ENCODE results near the gene ADAMTSL1. TPM values are rescaled to one million over a fixed set of nuclear protein-coding genes. Genes with fewer than 3 reads are reported as not detected.

Gene ADAMTSL1
- total and polyA plus RNA-seq, 2 of the 8 experiments (the other 6 are each of a cell fraction or from before 2014, with no cell fraction given), result 0.84 to 1.1 TPM

DNA sequence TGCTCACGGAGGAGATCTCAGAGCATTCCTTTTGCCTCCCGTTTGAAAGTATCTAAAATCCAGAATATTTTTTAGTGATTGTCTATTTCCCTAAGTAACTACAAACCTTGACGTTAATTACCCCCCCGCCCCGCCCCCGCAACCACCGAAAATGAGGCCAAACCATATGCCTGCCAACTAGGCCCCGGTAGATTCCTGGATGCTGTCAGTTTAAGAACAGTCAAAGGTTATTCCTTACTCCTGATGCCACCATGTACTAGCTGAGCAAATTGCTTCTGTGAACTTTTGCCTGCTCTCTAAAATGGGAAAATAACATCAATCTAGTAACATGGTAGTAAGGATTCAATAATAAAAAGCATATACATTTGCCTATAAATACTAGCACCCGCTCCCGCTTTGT lies 314.3 kb downstream of the ADAMTSL1 start (continued):
- TF ChIP-seq TCF12 (IDR thresholded peaks at IDR 0.05; ENCODE audit: low read depth, low read length) (no peak), POLR2AphosphoS5 (IDR thresholded peaks at IDR 0.05; ENCODE audit: low read depth, low read length) (no peak), SIX5 (IDR thresholded peaks at IDR 0.05; ENCODE audit: low read depth, low read length) (no peak), BRCA1 (IDR thresholded peaks at IDR 0.05; ENCODE audit: low read depth, low read length) (no peak), SP4 (IDR thresholded peaks at IDR 0.05; ENCODE audit: low read length) (no peak)

Data from H1 (cell line).